NCI-H748 (cell line): Measurements from ENCODE around the gene CD300H.

Experiments used
- DNase-seq: peaks from one replicate; lab custom pipeline; 2025; ENCODE audit not compliant: unreplicated experiment; lab: John Stamatoyannopoulos, UW

The CD300H gene

DNA sequence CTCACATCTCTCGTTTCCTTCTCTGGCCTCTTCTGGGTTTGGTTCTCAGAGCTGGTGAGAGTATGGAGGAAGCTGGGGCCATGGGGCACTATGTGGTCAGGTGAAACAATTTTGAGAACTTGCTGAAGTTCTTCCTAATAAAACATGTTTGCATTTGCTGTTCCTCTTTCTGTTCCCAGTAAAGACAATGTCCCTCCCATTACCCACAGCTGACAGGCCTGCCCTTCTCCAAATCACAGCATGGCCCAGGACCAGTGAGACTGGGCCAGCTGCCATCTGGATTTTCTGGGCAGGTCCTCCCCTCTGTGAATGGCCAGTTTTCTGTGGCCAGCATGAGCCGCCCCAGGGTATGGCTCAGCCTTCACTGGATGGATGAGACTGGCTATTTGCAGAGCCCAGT is at the start of gene CD300H:
Gene CD300H (minus strand): TSS at position 113 of the 400 bp plus-strand sequence.
- no peak for DNase-seq

DNA sequence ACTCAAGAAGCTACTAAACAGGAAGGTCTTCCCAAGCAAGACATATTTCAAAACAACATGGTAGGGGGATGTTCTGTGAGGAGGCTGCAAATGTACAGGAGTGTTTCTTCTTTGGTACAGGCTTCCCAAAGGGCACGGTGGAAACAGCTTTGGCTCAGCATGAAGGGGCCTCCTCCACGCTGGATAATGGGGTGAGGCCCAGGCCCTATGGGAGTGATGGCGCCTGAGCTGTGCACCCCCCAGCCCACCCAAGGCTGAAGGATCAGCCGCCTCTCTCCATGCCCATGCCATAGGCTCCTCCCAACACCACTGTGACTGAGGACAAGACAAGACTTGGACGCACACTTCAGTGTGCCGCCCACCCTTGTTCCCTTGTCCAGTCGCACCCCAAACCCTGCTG is 49.4 kb upstream of the CD300H start:
- no peak for DNase-seq

DNA sequence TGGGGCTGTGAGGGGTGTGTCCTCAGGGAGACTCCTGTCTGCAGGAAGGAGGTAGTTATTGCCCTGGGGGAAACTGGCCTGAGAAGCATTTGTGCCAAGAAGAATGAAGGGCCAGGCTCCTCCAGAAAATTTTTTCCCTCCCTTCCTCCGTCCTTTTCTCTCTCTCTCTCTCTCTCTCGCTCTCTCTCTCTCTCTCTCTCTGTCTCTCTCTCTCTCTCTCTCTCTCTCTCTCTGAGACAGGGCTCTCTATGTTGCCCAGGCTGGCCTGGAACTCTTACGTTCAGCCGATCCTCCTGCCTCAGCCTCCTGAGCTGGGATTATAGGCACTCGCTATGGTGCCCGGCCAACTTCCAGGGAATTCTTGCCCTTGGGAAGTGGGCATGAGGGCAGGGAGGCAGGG is 44.7 kb upstream of the CD300H start:
- no peak for DNase-seq

DNA sequence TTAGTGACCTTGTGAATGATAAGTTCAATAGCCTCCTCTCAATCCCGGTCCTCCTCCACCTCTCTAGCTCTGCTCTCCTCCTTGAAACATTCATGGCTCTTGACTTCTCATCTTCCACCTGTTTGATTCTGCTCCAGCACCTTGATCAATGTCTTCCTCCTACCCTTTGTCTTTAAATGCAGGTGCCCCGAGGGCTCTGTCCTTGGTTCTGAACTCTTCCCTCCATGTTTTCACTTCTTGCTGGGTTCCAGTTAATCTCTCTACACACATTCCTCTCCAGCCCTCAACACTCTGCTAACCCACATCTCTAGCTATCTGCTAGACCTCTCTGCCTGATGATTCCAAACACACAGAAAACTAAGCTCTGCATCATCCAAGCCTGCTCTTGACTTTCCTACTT is 42.8 kb upstream of the CD300H start:
- DNase-seq = no peak

DNA sequence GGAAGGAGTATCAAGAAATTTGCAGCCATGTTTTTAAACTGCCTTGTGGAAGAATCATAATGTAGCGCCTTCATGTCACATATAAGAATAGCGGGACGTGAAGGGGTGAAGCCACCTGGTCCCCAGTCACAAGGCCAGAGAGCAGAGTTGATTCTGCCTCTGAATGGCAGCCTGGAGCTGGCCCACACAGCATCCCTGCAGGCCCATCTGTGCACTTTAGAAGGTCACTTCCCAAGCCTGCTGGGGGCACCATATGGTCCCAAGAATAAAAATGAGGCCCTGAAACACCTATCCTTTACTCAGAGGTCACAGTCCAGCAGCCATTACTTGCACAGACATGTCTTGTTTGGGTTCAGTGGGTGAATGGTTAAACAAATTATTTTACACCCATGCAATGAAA is 41.2 kb upstream of the CD300H start:
- no peak for DNase-seq

DNA sequence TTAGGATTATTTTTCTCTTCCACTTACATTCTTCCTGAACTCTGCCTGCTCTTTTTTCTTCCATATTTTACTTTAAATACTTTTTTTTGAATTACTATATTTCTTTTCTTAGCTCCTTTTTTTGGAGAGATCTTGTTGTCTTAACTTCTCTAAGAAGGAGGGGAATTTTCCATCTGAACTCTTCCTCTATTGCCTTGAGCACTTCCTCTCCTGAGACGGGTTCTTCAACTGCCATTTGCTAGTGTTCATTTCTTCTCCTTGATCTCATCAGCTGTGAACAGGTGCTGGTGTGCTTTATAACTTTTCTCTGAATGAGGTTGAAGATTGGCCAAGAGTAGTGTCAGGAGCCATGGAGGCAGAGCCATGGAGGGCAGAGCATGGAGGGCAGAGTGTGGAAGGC is 39.9 kb upstream of the CD300H start:
- no peak for DNase-seq

DNA sequence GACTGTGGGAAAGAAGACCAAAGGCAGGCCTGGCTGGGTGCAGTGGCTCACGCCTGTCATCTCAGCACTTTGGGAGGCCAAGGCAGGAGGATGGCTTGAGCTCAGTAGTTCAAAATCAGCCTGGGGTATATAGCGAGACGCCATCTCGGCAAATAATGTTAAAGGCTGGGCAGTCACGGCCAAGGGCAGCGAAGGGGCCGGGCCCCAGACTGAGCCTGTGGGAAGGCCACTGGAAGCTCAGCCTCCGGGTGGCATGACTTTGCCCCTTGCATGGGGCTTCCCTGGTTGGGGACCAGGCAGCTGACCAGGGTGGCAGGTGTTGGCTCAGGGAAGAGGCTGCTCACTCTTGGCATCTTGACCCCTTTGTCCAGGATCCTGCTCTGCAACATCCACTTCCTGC is 38.7 kb upstream of the CD300H start:
- no peak for DNase-seq

DNA sequence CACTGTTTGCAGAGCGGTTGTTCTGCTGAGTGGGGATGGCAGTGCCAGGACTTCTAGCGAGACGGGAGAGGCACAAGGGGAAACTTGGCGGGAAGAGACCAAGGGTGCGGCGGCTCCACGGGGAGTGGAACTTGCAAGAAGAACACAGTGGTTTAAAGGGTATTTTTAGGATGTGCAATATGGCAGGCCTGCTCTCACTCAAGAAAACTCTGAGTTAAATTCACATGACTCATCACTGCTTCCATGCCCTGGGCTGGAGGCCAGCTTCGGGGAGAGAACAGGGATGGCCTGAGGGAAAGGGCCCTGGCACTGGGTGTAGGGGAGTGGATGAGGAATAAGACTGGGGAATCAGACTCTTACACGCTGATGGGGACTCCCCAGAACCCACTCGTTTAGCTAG is 38.1 kb upstream of the CD300H start:
- no peak for DNase-seq

DNA sequence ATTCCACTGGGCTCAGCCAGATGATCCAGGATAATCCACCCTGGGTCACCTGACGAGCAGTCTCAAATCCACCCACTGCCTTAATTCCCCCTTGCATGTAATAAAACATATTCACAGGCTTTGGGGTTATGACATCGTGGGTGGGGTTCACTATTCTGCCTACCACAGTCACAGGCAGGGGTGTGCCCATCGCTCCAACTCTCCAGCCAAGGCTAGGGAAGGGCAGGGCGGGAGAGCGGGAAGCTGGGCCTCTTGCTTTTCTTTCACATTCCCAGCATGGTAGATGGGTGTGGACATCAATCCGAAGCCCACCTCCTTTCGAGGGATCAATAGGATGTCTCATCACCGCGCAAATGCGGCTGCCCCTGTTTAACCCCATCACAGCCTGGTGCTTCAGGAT is 37.5 kb upstream of the CD300H start:
- DNase-seq = no peak

DNA sequence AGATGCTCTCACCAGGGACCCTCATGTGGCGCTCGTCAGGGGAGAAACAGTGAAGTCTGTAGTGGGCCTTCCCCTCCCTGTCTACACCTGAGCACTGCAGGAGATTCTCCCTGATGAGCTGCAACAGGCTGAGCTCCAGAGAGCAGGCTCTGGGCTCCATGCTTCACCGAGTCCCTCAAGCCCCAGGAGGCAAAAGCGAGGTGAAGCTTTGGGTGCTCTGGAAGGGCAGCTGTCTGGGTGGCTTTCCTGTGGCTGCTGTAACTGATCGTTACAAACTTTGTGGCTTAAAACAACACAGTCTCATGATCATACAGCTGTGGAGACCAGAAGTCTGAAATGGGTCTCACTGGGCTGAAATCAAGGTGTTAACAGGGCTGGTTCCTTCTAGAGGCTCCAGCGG is 36.9 kb upstream of the CD300H start:
- DNase-seq = no peak

DNA sequence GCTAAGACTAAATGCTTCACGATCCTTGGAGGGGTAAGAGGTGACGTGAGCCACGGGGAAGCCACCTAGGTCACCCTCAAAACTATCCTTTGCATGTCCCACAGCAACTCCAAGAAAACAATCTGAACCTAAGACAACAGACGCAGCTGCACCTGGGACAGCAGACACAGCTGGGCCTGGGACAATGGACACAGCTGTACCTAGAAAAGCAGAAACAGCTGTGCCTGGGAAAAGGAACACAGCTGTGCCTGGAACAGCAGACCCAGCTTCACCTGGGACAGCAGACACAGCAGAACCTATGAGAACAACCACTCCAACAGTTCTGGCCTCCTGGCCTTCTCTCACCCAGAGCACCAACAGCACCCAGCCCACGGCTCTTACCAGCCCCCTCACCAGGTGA is 36.4 kb upstream of the CD300H start:
- no peak for DNase-seq

DNA sequence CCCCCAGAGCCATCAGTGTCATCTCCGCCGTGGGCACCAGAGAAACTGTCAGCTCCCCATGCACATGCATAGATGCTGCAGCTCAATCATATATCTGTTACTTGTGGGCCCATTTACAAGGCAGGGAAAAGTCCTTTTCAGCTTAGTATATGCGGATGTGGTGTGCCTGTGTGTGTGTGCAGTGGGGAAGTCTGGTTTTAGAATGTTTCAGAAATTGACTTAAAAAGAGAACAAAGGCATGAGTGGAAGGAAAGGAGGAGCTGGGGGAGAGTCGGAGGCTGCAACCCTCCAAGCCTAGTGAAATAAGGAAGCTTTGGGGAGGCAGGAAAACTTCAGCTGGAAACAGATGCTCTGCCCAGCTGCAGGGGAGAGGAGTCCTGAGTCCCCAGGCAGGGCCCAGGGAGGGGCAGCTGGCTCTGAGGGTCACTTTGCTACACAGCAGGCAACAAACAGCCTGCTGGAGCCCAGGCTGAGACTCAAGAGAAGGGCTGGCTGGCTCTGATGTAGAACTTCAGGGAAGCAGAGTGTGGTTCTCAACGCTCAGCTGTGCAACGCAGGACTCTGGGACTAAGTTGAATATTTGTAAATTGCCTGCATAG is 35.8 kb upstream of the CD300H start:
- DNase-seq = no peak

DNA sequence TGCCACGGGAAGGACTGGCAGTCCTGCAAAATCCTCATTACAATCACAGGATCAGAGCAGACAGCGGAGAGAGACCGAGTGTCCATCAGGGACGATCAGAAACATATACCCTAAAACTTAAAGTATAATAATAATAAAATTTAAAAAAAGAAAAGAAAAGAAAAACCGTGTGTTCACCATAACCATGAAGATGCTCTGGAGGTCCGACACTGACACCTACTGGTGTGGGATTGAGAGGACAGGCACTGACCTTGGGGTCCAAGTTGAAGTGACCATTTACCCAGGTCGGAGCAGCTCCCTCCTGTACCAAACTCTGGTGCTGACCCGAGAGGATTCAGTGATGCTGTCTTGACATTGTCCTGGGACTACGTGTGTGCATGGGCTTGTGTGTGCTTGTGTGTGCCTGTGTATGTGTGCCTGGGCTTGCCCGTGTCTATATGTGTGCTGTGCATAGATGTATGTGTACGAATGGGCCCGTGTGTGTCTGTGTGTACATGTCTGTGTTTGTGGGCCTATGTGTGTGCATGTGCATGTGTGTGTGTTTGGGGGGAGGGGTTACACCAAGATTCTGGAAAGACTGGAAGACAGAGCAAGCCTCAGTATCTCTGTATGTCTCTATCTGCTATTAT is 34.7 kb upstream of the CD300H start:
- DNase-seq = peak; percentile 15

DNA sequence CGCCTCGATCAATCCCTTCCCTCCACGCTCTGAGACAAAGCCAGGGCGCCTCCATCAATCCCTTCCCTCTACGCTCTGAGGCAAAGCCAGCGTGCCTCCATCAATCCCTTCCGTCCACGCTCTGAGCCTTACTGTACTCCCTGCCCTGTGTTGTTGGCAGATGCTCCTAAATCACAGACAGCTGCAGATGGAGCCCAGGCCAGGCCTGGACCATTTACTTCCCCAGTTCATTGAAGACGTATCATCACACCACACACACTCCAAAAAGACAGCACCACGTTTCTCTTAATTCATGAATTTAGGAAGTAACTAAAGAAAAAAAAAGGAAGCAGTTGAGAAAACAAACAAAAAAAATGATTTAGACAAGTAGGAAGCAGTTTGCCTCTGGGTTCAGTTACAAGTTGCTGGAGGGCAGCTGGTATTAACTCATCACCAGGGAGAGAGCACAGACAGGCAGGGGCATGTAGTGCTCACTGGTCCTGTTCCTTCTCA is 32.2 kb upstream of the CD300H start:
- DNase-seq = no peak

DNA sequence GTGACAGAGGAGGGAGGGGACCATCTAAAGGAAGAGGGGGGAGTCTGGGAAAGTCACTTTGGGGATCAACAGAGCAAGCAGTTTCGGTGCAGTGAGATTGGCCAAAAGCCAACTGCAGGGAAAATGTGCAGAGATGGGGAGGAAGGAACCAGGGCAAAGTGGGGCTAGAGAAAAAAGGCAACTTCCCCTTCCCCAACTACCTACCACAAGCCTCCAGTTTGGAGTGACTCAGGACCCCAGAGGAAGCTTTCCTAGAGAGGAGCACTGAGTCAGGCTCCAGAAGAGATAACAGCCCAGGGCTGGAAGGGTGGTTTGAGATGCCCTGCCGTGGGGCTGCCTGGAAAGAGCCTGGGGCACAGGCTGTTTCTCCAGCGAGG is 31.7 kb upstream of the CD300H start:
- no peak for DNase-seq

DNA sequence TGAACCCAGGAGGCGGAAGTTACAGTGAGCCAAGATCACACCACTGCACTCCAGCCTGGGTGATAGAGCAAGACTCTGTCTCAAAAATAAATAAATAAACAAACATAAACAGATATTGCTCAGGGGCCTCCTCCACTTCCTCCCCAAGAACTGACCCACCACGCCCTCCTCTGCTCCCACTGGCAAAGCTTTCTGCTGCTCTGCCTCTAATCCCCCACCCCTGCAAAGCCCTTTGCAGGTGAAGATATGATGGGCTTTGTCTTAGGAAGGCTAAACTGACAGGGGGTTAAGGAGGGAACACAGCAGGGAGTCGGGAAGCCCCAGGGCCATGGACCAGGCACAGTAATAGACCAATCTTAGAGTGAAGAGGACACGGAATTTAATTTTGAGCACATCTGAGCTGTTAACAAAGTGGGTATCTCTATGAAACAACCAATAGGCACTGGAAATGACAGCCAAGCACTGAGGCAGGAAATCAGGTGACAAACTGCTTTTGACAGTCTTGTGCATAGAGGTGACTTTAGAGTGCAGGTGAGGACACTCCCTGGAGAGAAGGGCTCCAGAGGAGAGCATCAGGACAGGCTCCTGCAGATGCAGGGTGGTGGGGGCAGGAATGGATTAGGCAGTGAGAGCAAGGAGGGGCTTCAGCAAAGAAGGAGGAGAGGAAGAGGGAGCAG is 31.2 kb upstream of the CD300H start:
- peak; percentile 3 for DNase-seq

DNA sequence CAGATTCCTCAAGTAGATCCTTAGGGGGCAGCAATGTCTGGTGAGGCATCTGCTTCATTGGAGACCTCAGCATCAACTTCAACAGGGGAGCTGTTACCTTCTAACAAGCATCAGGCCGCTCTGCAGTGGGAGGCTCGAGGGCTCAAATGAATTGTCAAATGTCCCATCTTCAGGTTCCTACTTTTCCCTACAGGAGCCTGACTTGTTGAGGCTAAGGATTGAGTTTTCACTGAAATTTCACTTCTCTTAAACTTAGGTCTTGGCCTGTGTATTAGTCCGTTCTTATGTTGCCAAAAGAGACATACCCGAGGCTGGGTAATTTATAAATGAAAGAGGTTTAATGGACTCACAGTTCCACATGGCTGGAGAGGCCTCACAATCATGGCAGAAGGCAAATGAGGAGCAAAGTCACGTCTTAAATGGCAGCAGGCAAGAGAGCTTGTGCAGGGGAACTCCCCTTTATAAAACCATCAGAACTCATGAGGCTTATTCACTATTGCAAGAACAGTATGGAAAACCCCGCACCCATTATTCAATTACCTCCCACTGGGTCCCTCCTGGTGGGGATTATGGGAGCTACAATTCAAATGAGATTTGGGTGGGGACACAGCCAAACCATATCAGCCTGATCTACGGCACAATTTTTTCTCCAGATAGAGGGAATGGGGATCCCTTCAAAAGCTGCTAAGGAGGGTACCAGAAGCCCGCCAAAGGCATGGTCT is 29.9 kb upstream of the CD300H start:
- no peak for DNase-seq

DNA sequence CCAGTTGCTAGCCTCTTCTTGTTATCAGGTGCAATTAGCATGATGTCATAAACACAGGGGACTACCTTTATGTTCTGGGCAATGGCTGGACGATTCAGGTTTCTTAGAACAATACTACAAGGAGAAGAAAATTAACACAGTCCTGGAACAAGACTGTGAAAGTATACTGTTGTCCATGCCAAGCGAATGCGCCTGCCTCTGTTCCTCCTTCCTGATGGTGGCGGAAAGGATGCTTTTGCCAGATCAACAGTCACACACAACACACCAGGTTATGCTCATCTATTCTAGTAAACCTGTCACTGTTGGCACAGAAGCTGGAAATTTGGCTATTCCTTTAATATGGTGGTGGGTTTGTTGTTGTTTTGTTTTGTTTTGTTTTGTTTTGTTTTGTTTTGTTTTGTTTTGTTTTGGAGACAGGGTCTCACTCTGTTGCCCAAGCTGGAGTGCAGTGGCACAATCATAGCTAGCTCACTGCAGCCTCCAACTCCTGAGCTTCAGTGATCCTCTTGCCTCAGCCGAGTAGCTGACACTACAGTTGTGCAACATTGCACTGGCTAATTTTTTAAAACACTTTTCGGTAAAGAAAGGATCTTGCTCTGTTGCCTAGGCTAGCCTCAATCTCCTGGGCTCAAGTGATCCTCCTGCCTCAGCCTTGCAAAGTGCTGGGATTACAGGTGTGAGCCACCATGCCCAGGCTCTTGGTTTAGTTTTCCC is 27.9 kb upstream of the CD300H start:
- DNase-seq = peak; percentile 9

DNA sequence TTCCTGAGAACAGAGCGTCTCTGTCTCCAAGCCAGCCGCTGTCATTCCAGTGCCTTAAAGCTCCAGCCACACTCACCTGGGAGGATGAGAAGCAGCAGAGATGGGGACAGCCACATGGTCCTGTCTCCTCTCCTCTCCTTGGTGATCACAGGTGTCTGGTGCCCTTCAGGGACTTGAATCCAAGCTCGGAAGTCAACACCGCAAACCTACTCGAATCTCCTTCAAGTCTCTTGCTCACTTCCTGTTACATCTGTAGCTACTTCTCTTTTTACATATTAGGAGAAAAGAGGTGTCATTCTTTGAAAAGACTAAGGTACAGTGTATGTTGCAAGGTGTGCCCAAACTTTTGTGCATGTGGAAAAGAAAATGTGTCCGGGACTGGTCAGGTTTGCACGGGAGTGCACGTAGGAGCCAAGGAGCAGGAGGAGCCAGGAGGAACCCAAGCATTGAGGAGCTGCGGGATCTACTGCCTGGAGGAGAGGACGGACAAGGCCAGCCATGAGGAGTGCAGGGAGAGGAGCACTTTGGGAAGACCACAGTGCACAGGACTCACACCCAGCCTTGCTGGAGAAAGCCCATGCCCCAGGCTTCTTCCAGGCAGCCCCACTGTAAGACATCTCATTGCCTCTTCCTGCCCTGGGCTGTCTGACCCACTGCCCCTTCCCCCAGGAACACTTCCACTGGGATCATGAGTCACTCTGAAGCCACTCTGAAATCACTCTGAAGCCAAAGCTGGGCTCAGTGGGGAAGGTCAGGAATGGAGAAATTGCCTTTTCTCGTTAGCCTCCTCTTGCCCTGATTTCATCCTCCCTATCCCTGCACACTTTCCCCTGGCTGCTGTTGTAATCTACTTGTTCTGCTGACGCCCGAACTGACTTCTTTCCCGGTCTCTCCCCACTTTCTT is 25.0 kb upstream of the CD300H start, which contains the start of gene CD300LD:
Gene CD300LD (minus strand): TSS at position 197 of the 904 bp plus-strand sequence. CDS start 81 bp downstream, at position 116.
- no peak for DNase-seq

DNA sequence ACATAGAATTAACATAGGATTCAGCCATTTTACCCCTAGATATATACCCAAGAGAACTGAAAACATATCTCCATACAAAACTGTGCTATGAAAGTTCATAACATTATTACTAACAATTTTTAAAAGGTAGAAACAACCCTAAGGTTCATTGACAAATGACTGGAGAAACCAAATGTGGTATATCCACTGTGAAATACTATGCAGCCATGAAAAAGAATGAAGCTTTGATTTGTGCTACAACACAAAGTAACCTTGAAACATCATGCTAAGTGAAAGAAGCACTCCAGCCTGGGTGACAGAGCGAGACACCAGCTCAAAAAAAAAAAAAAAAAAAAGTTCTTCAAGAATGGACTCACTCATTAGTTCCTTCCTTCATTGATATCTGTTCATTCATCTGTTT is 24.2 kb upstream of the CD300H start:
- no peak for DNase-seq
